Naive thymus-derived CD4-positive, alpha-beta T cell (primary cell): ENCODE data around the gene NELFB. TPM values are rescaled to one million over a fixed set of nuclear protein-coding genes. Genes with fewer than 3 reads are reported as not detected.

ENCODE experiments used
- ATAC-seq: fragments of 150-1000 bp; cut with Tn5 transposase; 2 replicates; pipeline ENCODE4 v1.10.0; 2021; ENCODE audit warnings: mild to moderate bottlenecking, moderate library complexity
- CTCF ChIA-PET: fragments of 350-600 bp; sonication (Branson Sonifier 250); formaldehyde crosslinking; loops from one replicate; lab custom pipeline; 2021; ENCODE audit warnings: antibody characterized with exemption; lab: Charles Lee
- POLR2A ChIA-PET: fragments of 350-600 bp; sonication (Branson Sonifier 250); formaldehyde crosslinking; loops from one replicate; lab custom pipeline; 2021; ENCODE audit warnings: antibody characterized with exemption, inconsistent platforms; lab: Charles Lee
- DNase-seq, 9 donors: peaks; one replicate each; pipeline versions ENCODE4 v3.0.0 to v3.0.0-alpha.2; 2020 to 2022; ENCODE audit warnings: mixed read lengths in 1 of 9
- H3K27ac ChIP-seq: one replicate; pipeline ENCODE4 v1.7.0; 2013; ENCODE audit warnings: mild to moderate bottlenecking, low read depth, low read length, moderate library complexity
- H3K27me3 ChIP-seq, 2 donors: one replicate each; pipeline ENCODE4 v1.7.0; 2013; ENCODE audit warnings: low read length in 2 of 2, mild to moderate bottlenecking in 2 of 2, moderate library complexity in 2 of 2; ENCODE audit not compliant: control insufficient read depth in 2 of 2, insufficient read depth in 2 of 2
- H3K36me3 ChIP-seq, 3 experiments: 1 replicate in 2 of 3; 2 replicates in 1 of 3; pipeline ENCODE4 v1.7.0; 2013; ENCODE audit warnings: low read length in 3 of 3, mild to moderate bottlenecking in 3 of 3, moderate library complexity in 1 of 3; ENCODE audit not compliant: insufficient read depth in 3 of 3, control insufficient read depth in 2 of 3
- H3K4me1 ChIP-seq, 2 donors: one replicate each; pipeline ENCODE4 v1.7.0; 2013; ENCODE audit warnings: low read length in 2 of 2, mild to moderate bottlenecking in 2 of 2, moderate library complexity in 1 of 2; ENCODE audit not compliant: control insufficient read depth in 2 of 2, insufficient read depth in 2 of 2
- H3K4me3 ChIP-seq: 2 replicates; pipeline ENCODE4 v1.7.0; 2013; ENCODE audit warnings: mild to moderate bottlenecking, low read length
- H3K9me3 ChIP-seq, 3 experiments: 1 replicate in 2 of 3; 2 replicates in 1 of 3; pipeline ENCODE4 v1.7.0; 2013; ENCODE audit warnings: low read length in 3 of 3; ENCODE audit not compliant: control insufficient read depth in 2 of 3
- H3K27ac Mint-ChIP-seq, 9 donors: one replicate each; pipeline ENCODE4 v1.8.0; 2020 to 2022; ENCODE audit warnings: mixed read lengths in 9 of 9, mild to moderate bottlenecking in 8 of 9, moderate library complexity in 5 of 9, inconsistent platforms in 2 of 9
- H3K27me3 Mint-ChIP-seq, 5 donors: one replicate each; pipeline ENCODE4 v1.8.0; 2021 to 2022; ENCODE audit warnings: mixed read lengths in 5 of 5, mild to moderate bottlenecking in 1 of 5
- H3K36me3 Mint-ChIP-seq, 5 donors: one replicate each; pipeline ENCODE4 v1.8.0; 2020 to 2022; ENCODE audit warnings: mixed read lengths in 5 of 5, mild to moderate bottlenecking in 3 of 5, inconsistent platforms in 1 of 5
- H3K4me1 Mint-ChIP-seq, 7 donors: one replicate each; pipeline ENCODE4 v1.8.0; 2020 to 2022; ENCODE audit warnings: mixed read lengths in 7 of 7, mild to moderate bottlenecking in 3 of 7, inconsistent platforms in 1 of 7
- H3K4me3 Mint-ChIP-seq, 10 donors: one replicate each; pipeline ENCODE4 v1.8.0; 2020 to 2022; ENCODE audit warnings: mild to moderate bottlenecking in 10 of 10, mixed read lengths in 10 of 10, moderate library complexity in 6 of 10, inconsistent platforms in 2 of 10
- H3K9me3 Mint-ChIP-seq, 11 donors: one replicate each; pipeline ENCODE4 v1.8.0; 2020 to 2022; ENCODE audit warnings: mixed read lengths in 11 of 11, mild to moderate bottlenecking in 4 of 11, inconsistent platforms in 1 of 11, moderate library complexity in 1 of 11
- intact Hi-C, 2 donors: fragments of 100-400 bp; cut with micrococcal nuclease; formaldehyde crosslinking; loops; one replicate each; pipeline ENCODE4 v1.15.1; 2023
- polyA plus RNA-seq, 2 donors: library from polyadenylated mRNA; unstranded; fragments of 300-500 nt; fragmentation: Illumina TruSeq; gene quantifications; one replicate each; pipeline ENCODE4 v1.2.3, GENCODE V29; 2021
- total RNA-seq, 6 experiments: library from RNA in 5 of 6; stranded (reverse) in 5 of 6; gene quantifications; 1 replicate in 5 of 6; 2 replicates in 1 of 6; pipeline ENCODE4 v1.2.3 and lab custom pipeline; 2021 to 2026

The NELFB gene
- total and polyA plus RNA-seq, 7 experiments from 2014 or later, result 22.9 to 64.2 (median 38.9) TPM

DNA sequence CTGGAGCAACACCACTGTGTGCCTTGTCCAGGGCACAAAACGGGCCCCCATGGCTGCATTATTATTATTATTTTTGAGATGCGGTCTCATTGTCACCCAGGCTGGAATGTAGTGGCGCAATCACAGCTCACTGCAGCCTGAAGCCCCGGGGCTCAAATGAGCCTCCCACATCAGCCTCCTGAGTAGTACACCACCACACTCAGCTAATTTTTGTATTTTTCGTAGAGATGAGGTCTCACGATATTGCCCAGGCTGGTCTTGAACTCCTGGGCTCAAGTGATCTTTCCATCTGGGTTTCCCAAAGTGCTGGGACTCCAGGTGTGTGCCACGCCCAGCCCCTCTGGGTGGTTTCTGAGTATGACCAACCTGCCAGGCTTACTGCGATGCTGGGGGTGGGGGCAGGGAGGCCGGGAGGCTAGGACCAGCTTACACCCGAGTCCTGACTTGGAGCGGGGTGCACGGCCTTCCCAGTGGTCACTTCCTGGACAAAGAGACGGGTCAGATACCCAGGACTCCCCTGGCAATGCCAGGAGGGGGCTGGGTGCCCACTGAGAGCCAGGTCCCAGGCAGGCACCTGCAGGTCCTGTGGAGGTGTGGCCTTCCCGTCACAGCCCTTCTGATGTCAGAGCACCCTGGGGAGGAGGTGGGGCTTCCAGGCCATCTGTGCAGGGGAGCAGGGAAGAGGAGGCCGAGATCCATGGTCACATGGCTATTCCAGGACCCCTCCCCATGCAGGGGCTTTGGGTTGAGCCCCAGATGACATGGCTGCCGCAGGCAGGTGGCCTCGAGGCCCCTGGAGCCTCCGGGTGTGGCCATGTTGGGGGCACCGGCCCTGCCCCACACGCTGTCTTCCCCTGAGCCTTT, 55.3 kb downstream of the NELFB start:
- Histone ChIP-seq H3K27ac (no peak overlapping the region), H3K9me3 (no peaks in the 10 kb centered on the region), H3K36me3 (no peaks in the 10 kb centered on the region), H3K4me3 (no peak overlapping the region), H3K4me1 (peaks cover 0 to 11% of the 10 kb centered on the region in 2 donors), H3K27me3 (no peaks in the 10 kb centered on the region)
- DNase-seq, result no peak
- Mint-ChIP-seq H3K27me3 (no peaks in the 10 kb centered on the region), H3K4me1 (peaks cover 0 to 6% (median 3%) of the 10 kb centered on the region in 7 donors), H3K27ac (no peak overlapping the region), H3K9me3 (no peaks in the 10 kb centered on the region), H3K4me3 (no peak overlapping the region), H3K36me3 (no peaks in the 10 kb centered on the region)
- ChIA-PET POLR2A (no interaction called here), CTCF (interaction anchor here (0.9 kb wide), 1 partner anchor 98 kb away, joined by 3 read pairs; no protein-coding TSS in a partner anchor)
- ATAC-seq, result no peak
- intact Hi-C loops, result no loop called here

DNA sequence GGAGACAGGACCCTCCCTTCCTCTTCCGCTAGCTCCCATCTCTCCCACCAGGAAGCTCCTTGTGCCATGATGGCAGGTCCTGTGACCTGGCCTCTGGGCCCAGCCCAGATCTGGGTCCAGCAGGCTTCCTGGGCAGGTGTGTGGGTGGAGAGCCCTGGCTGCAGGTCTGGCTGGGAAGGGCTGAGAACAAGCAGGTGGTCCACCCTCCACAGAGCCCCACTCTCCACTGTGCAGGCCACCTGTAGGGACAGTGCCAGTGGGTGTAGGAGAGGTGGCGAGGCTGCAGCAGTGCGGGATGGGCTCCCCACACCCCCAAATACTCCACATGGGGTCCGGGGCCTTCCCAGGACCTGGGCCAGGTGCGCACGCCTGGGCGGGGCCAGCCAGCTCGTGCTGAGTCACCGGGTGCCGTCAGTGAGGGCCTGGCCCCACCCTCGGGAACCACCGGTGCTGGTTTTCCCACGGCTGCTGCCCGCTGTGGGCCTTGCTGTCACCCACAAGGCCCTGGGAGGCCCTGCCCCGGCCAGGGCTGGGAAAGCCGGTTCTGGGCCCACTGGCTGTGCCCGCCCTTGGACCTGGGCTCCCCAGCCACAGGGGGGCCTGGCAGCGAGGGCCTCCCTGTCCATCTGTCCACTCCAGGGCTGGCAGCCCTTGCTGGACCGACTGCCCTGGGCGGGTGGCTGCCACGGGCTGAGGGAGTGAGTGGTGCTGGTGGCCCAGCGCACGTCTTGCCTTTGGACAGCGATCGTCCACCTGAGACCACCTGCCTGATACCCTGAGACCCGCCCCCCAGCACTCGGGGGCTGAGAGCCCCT, 56.3 kb downstream of the NELFB start:
- Histone ChIP-seq H3K9me3 (no peaks in the 10 kb centered on the region), H3K36me3 (no peaks in the 10 kb centered on the region), H3K27ac (no peak overlapping the region), H3K4me1 (peaks cover 0 to 2% of the 10 kb centered on the region in 2 donors), H3K27me3 (no peaks in the 10 kb centered on the region), H3K4me3 (no peak overlapping the region)
- ChIA-PET CTCF (no interaction called here), POLR2A (no interaction called here)
- intact Hi-C loops, result no loop called here
- Mint-ChIP-seq H3K4me3 (no peak overlapping the region), H3K27ac (no peak overlapping the region), H3K4me1 (peaks cover 0 to 4% (median 0%) of the 10 kb centered on the region in 7 donors), H3K27me3 (no peaks in the 10 kb centered on the region), H3K36me3 (no peaks in the 10 kb centered on the region), H3K9me3 (no peaks in the 10 kb centered on the region)
- no peak for DNase-seq
- peak; percentile 18 for ATAC-seq

DNA sequence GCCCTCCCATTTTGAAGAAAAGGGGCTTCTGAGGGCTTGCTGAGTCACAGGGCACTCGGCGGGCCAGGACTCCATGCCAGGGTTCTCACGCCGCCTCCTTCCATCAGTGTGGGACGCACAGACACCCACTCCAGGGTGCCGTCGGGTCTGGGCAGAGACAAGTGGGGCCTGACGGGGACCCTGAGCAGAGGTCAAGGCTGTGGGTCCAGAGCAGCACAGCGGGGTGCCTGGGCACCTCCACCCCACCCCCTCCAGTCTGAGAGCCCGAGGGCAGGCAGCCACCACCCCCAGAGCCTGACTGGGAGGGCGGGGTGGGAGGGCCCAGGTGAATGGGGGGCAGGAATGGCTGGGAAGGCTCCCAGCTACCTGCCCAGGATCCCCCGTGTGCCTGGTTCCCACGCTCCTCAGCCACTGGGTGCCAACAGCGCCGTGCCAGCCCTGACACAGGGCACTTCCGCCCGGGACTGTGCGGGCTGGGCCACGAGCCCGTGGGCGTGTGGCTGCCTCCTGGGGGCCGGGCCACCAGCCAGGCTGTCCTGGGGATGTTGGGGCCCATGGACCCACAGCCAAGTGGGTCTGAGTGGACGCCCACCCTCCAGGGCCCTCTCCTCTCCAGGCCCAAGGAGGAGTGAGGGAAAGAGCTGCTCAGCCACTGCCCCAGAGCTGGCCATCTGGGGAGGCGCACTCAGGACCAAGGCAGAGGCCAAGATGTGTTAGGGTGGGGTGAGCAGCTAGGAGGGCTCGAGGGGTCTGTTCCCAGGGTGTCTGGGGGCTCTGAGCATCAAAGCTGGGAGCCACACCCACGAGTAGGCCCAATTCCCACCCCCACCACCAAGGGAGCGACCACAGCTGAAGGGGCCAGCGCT, 57.1 kb downstream of the NELFB start:
- intact Hi-C loops, result no loop called here
- Histone ChIP-seq H3K4me1 (no peaks in the 10 kb centered on the region), H3K27me3 (no peaks in the 10 kb centered on the region), H3K4me3 (no peak overlapping the region), H3K9me3 (no peaks in the 10 kb centered on the region), H3K27ac (no peak overlapping the region), H3K36me3 (no peaks in the 10 kb centered on the region)
- DNase-seq (no peak), ATAC-seq (no peak)
- H3K4me3 Mint-ChIP-seq, result no peak overlapping the region
- peaks cover 0 to 3% (median 0%) of the 10 kb centered on the region in 5 donors for H3K27me3 Mint-ChIP-seq
- no peaks in the 10 kb centered on the region for H3K9me3 Mint-ChIP-seq
- ChIA-PET CTCF (interaction anchor here (1.0 kb wide), 1 partner anchor 10 kb away, joined by 3 read pairs; the partner anchor contains the start of gene NRARP), POLR2A (no interaction called here)
- no peak overlapping the region for H3K27ac Mint-ChIP-seq
- H3K36me3 Mint-ChIP-seq, result no peaks in the 10 kb centered on the region
- H3K4me1 Mint-ChIP-seq, result peaks cover 0 to 2% (median 0%) of the 10 kb centered on the region in 7 donors

DNA sequence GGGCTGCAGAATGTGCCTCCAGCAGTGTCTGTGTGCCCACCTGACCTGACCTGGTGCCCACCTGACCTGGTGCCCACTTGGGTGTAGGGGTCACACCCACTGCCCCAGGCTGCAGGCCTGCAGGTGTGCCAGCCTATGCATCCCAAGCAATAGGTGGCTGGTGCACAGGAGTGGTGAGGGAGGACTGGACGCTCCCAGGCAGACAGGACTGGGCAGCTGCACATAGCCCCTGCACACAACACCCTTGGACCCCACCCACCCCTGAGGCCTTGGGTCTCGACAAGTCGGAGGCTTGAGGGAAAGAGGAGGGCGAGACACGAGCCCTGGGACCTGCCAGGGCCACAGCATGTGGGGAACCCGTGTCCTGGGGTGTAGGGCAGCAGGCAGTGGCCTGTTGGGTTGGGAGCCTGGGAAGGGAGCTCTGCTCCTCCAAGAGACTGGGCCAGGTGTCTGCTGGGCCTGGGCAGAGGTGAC, 57.8 kb downstream of the NELFB start:
- Mint-ChIP-seq H3K4me1 (peaks cover 0 to 2% (median 0%) of the 10 kb centered on the region in 7 donors), H3K36me3 (no peaks in the 10 kb centered on the region), H3K27me3 (peaks cover 0 to 3% (median 0%) of the 10 kb centered on the region in 5 donors), H3K27ac (no peak overlapping the region), H3K9me3 (no peaks in the 10 kb centered on the region), H3K4me3 (no peak overlapping the region)
- Histone ChIP-seq H3K4me1 (no peaks in the 10 kb centered on the region), H3K36me3 (no peaks in the 10 kb centered on the region), H3K9me3 (no peaks in the 10 kb centered on the region), H3K4me3 (no peak overlapping the region), H3K27me3 (no peaks in the 10 kb centered on the region), H3K27ac (no peak overlapping the region)
- ATAC-seq (no peak), DNase-seq (no peak)
- ChIA-PET POLR2A (no interaction called here), CTCF (interaction anchor here (1.0 kb wide), 1 partner anchor 10 kb away, joined by 3 read pairs; the partner anchor contains the start of gene NRARP)
- intact Hi-C loops, result no loop called here

DNA sequence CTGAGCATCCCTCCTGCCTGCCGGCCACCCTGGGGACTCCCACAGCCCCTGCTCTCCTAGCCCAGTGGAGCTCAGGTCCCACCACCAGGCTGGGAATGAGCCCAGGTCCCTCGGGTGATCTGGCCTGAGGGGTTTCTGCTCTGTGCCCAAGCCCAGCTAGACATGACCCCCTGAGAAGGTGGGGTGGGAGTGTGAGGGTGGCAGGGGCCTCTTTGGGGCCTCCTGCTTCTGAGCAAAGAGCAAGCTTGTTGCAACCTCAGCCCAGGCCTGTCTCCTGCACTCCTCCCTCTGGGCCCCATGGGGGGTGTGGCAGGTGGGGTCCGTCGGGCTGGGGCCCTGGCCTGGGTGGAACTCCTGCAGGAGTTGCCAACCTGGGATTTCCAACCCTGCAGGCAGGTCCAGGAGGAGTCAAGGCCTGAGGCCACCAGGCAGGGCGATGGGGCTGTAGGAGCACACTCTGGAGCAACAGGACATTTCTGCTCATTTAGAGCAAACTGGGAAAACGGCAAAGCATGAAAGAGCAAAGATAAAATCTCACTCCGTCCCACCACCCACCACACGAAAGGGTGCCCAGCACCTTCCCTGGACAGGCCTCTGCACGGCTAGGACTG, 58.3 kb downstream of the NELFB start:
- H3K27ac Mint-ChIP-seq, result no peak overlapping the region
- no peaks in the 10 kb centered on the region for H3K9me3 Mint-ChIP-seq
- ChIA-PET CTCF (no interaction called here), POLR2A (no interaction called here)
- Histone ChIP-seq H3K9me3 (no peaks in the 10 kb centered on the region), H3K36me3 (no peaks in the 10 kb centered on the region), H3K27me3 (no peaks in the 10 kb centered on the region), H3K27ac (no peak overlapping the region), H3K4me1 (no peaks in the 10 kb centered on the region), H3K4me3 (no peak overlapping the region)
- intact Hi-C loops, result no loop called here
- no peaks in the 10 kb centered on the region for H3K36me3 Mint-ChIP-seq
- ATAC-seq (no peak), DNase-seq (no peak)
- H3K4me3 Mint-ChIP-seq, result peak overlapping the region in 1 of 10 donors; percentile 6
- H3K4me1 Mint-ChIP-seq, result peaks cover 0 to 2% (median 0%) of the 10 kb centered on the region in 7 donors
- peaks cover 0 to 3% (median 0%) of the 10 kb centered on the region in 5 donors for H3K27me3 Mint-ChIP-seq
